Transverse colon (tissue), 4 donors: ENCODE data around the gene PCDH12.

Experiments used
- EP300 ChIP-seq: sonication (generic); formaldehyde crosslinking; IDR thresholded peaks from one replicate; pipeline ENCODE4 v1.6.1; 2017; ENCODE audit warnings: antibody characterized with exemption, low read depth
- POLR2A ChIP-seq: fragments of 450-650 bp; IDR thresholded peaks from one replicate; pipeline ENCODE4 v1.6.1; 2016; ENCODE audit warnings: antibody characterized with exemption, mild to moderate bottlenecking, moderate library complexity
- POLR2AphosphoS5 ChIP-seq, 3 donors: sonication (generic); formaldehyde crosslinking; IDR thresholded peaks; one replicate each; pipeline ENCODE4 v1.6.1; 2016; ENCODE audit warnings: antibody characterized with exemption in 3 of 3
- TF ChIP-seq, protein P1 (sequence below), 5 experiments: fragments of 200-600 bp in 3 of 5; fragments of 450-650 bp in 2 of 5; sonication (generic) in 3 of 5; IDR thresholded peaks; 1 replicate in 2 of 5; 2 replicates in 3 of 5; pipeline ENCODE4 v1.5.1; 2016 to 2017; ENCODE audit warnings: antibody characterized with exemption in 5 of 5, inconsistent platforms in 3 of 5, mild to moderate bottlenecking in 2 of 5, moderate library complexity in 1 of 5

DNA sequence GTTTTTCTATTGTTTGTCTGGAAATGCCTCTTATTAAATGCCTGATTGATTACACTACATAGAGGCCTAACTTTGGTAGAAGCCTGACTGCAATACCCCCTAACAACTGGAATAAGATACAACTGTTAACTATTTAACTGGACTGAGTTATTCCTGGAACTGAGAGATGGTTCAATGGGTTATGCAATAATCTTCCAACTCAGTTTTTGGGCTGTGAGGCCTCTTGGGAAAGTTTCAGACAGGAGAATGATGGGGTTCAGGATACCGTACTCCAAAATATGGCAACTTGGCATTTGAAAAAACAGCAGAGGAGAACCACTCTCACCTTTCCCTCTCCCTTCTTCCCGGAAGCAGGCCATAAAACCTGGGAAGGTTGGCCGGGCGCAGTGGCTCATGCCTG lies 60.6 kb downstream of the PCDH12 start:
- TF ChIP-seq POLR2A = no peak
- TF ChIP-seq, protein P1, sequence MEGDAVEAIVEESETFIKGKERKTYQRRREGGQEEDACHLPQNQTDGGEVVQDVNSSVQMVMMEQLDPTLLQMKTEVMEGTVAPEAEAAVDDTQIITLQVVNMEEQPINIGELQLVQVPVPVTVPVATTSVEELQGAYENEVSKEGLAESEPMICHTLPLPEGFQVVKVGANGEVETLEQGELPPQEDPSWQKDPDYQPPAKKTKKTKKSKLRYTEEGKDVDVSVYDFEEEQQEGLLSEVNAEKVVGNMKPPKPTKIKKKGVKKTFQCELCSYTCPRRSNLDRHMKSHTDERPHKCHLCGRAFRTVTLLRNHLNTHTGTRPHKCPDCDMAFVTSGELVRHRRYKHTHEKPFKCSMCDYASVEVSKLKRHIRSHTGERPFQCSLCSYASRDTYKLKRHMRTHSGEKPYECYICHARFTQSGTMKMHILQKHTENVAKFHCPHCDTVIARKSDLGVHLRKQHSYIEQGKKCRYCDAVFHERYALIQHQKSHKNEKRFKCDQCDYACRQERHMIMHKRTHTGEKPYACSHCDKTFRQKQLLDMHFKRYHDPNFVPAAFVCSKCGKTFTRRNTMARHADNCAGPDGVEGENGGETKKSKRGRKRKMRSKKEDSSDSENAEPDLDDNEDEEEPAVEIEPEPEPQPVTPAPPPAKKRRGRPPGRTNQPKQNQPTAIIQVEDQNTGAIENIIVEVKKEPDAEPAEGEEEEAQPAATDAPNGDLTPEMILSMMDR (IDR thresholded peaks at IDR 0.05) = no peak
- no peak for TF ChIP-seq POLR2AphosphoS5 (IDR thresholded peaks at IDR 0.05)
- no peak for TF ChIP-seq EP300
